ENCODE results near the gene RAD51B.
"Not testable (repeated sequence)": the region's sequence is repeated elsewhere in the genome, so short reads cannot be mapped to it uniquely, and the experiment has no call there.

Gene RAD51B

DNA sequence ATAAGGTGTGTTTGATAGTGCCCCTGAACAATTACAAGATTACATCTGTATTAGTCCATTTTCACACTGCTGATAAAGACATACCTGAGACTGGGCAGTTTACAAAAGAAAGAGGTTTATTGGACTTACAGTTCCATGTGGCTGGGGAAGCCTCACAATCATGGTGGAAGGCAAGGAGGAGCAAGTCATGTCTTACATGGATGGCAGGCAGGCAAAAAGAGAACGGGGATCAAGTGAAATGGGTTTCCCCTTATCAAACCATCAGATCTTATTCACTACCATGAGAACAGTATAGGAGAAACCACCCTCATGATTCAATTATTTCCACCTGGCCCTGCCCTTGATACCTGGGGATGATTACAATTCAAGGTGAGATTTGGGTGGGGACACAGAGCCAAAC lies 211.4 kb downstream of the RAD51B start:
- not testable (repeated sequence) for H3K27ac ChIP-seq (ENCODE audit: low read depth, low read length); H3K9ac ChIP-seq (ENCODE audit: low read length in 5 of 5); H3K36me3 ChIP-seq (ENCODE audit: control insufficient read depth in 5 of 5, insufficient read depth in 5 of 5, low read length in 5 of 5); H3K9me3 ChIP-seq (ENCODE audit: control insufficient read depth in 5 of 5, low read length in 5 of 5); H3K4me3 ChIP-seq (ENCODE audit: low read depth in 1 of 5, low read length in 5 of 5); H3K4me1 ChIP-seq (ENCODE audit: control insufficient read depth in 5 of 5, insufficient read depth in 5 of 5, low read length in 5 of 5); H3K27me3 ChIP-seq (ENCODE audit: control insufficient read depth in 5 of 5, insufficient read depth in 4 of 5, low read length in 5 of 5)

- Histone ChIP-seq H3K4me1 (ENCODE audit: control insufficient read depth in 5 of 5, insufficient read depth in 5 of 5, low read length in 5 of 5) (no peaks in the 10 kb centered on the region), H3K36me3 (ENCODE audit: control insufficient read depth in 5 of 5, insufficient read depth in 5 of 5, low read length in 5 of 5) (no peaks in the 10 kb centered on the region), H3K27ac (ENCODE audit: low read depth, low read length) (no peak overlapping the region), H3K9ac (ENCODE audit: low read length in 5 of 5) (no peak overlapping the region), H3K9me3 (ENCODE audit: control insufficient read depth in 5 of 5, low read length in 5 of 5) (peaks cover 0 to 8% (median 4%) of the 10 kb centered on the region in 5 donors), H3K27me3 (ENCODE audit: control insufficient read depth in 5 of 5, insufficient read depth in 4 of 5, low read length in 5 of 5) (no peaks in the 10 kb centered on the region), H3K4me3 (ENCODE audit: low read depth in 1 of 5, low read length in 5 of 5) (no peak overlapping the region)
Observed at GRCh38 chr14:68032154-68032553, 212.6 kb downstream of the RAD51B start.

- Histone ChIP-seq H3K4me1 (ENCODE audit: control insufficient read depth in 5 of 5, insufficient read depth in 5 of 5, low read length in 5 of 5) (no peaks in the 10 kb centered on the region), H3K27ac (ENCODE audit: low read depth, low read length) (no peak overlapping the region), H3K9ac (ENCODE audit: low read length in 5 of 5) (no peak overlapping the region), H3K36me3 (ENCODE audit: control insufficient read depth in 5 of 5, insufficient read depth in 5 of 5, low read length in 5 of 5) (no peaks in the 10 kb centered on the region), H3K27me3 (ENCODE audit: control insufficient read depth in 5 of 5, insufficient read depth in 4 of 5, low read length in 5 of 5) (no peaks in the 10 kb centered on the region), H3K4me3 (ENCODE audit: low read depth in 1 of 5, low read length in 5 of 5) (no peak overlapping the region), H3K9me3 (ENCODE audit: control insufficient read depth in 5 of 5, low read length in 5 of 5) (peaks cover 0 to 8% (median 4%) of the 10 kb centered on the region in 5 donors)
Observed at GRCh38 chr14:68033336-68033932, 213.9 kb downstream of the RAD51B start.

DNA sequence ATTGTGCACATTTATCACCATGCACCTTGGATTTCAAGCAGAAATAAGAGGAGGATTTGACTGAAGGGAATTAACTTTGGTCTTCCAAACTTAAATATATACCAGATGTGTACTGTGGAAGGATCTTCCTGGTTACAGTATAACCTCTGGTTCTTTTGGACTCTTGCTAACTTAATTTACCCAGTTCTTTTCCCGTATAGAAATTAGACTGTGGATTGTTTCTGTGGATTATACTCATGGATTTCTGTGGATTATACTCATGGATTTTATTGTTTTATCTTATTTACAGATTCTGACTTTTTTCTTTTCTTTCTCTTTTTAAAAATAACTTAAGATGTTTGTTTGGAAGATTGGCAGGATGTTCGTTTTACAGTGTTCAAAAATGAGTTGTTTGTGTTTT lies 215.3 kb downstream of the RAD51B start:
- no peak overlapping the region for H3K4me3 ChIP-seq (ENCODE audit: low read depth in 1 of 5, low read length in 5 of 5)
- H3K9me3 ChIP-seq (ENCODE audit: control insufficient read depth in 5 of 5, low read length in 5 of 5) = peaks cover 0 to 2% (median 1%) of the 10 kb centered on the region in 5 donors
- H3K36me3 ChIP-seq (ENCODE audit: control insufficient read depth in 5 of 5, insufficient read depth in 5 of 5, low read length in 5 of 5) = no peaks in the 10 kb centered on the region
- no peaks in the 10 kb centered on the region for H3K27me3 ChIP-seq (ENCODE audit: control insufficient read depth in 5 of 5, insufficient read depth in 4 of 5, low read length in 5 of 5)
- H3K27ac ChIP-seq (ENCODE audit: low read depth, low read length) = no peak overlapping the region
- no peaks in the 10 kb centered on the region for H3K4me1 ChIP-seq (ENCODE audit: control insufficient read depth in 5 of 5, insufficient read depth in 5 of 5, low read length in 5 of 5)
- no peak overlapping the region for H3K9ac ChIP-seq (ENCODE audit: low read length in 5 of 5)

DNA sequence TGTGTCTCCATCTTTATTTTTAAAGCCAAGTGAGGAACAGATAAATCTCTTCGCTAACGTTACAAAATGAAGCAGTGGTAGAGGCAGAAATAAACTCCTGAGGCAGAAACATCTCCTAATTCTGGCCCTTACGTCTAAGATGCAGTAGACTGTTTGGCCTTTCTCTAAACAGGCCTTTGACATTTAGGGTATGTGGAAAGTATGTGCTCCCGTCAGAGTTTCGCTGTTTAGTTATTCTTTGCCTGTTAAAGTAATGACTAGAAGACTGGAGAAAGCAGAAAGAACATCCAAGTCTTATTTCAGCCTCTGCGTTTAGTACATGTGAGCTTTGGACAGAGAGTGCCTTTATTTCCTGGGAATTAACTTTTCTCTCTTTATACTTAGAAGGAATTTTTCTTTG lies 216.6 kb downstream of the RAD51B start:
- Histone ChIP-seq H3K9me3 (ENCODE audit: control insufficient read depth in 5 of 5, low read length in 5 of 5) (no peaks in the 10 kb centered on the region), H3K27ac (ENCODE audit: low read depth, low read length) (no peak overlapping the region), H3K36me3 (ENCODE audit: control insufficient read depth in 5 of 5, insufficient read depth in 5 of 5, low read length in 5 of 5) (no peaks in the 10 kb centered on the region), H3K4me1 (ENCODE audit: control insufficient read depth in 5 of 5, insufficient read depth in 5 of 5, low read length in 5 of 5) (no peaks in the 10 kb centered on the region), H3K27me3 (ENCODE audit: control insufficient read depth in 5 of 5, insufficient read depth in 4 of 5, low read length in 5 of 5) (no peaks in the 10 kb centered on the region), H3K9ac (ENCODE audit: low read length in 5 of 5) (no peak overlapping the region), H3K4me3 (ENCODE audit: low read depth in 1 of 5, low read length in 5 of 5) (no peak overlapping the region)

GRCh38 chr14:68039593-68039992 lies 220.0 kb downstream of the RAD51B start:
- Histone ChIP-seq H3K4me1 (ENCODE audit: control insufficient read depth in 5 of 5, insufficient read depth in 5 of 5, low read length in 5 of 5) (peaks cover 0 to 6% (median 3%) of the 10 kb centered on the region in 5 donors), H3K27me3 (ENCODE audit: control insufficient read depth in 5 of 5, insufficient read depth in 4 of 5, low read length in 5 of 5) (no peaks in the 10 kb centered on the region), H3K4me3 (ENCODE audit: low read depth in 1 of 5, low read length in 5 of 5) (no peak overlapping the region), H3K27ac (ENCODE audit: low read depth, low read length) (no peak overlapping the region), H3K36me3 (ENCODE audit: control insufficient read depth in 5 of 5, insufficient read depth in 5 of 5, low read length in 5 of 5) (no peaks in the 10 kb centered on the region), H3K9ac (ENCODE audit: low read length in 5 of 5) (no peak overlapping the region), H3K9me3 (ENCODE audit: control insufficient read depth in 5 of 5, low read length in 5 of 5) (no peaks in the 10 kb centered on the region)

GRCh38 chr14:68040633-68041369 lies 221.2 kb downstream of the RAD51B start:
- Histone ChIP-seq H3K4me3 (ENCODE audit: low read depth in 1 of 5, low read length in 5 of 5) (no peak overlapping the region), H3K9ac (ENCODE audit: low read length in 5 of 5) (no peak overlapping the region), H3K27me3 (ENCODE audit: control insufficient read depth in 5 of 5, insufficient read depth in 4 of 5, low read length in 5 of 5) (no peaks in the 10 kb centered on the region), H3K27ac (ENCODE audit: low read depth, low read length) (no peak overlapping the region), H3K4me1 (ENCODE audit: control insufficient read depth in 5 of 5, insufficient read depth in 5 of 5, low read length in 5 of 5) (peaks cover 0 to 9% (median 3%) of the 10 kb centered on the region in 5 donors), H3K36me3 (ENCODE audit: control insufficient read depth in 5 of 5, insufficient read depth in 5 of 5, low read length in 5 of 5) (no peaks in the 10 kb centered on the region), H3K9me3 (ENCODE audit: control insufficient read depth in 5 of 5, low read length in 5 of 5) (no peaks in the 10 kb centered on the region)

DNA sequence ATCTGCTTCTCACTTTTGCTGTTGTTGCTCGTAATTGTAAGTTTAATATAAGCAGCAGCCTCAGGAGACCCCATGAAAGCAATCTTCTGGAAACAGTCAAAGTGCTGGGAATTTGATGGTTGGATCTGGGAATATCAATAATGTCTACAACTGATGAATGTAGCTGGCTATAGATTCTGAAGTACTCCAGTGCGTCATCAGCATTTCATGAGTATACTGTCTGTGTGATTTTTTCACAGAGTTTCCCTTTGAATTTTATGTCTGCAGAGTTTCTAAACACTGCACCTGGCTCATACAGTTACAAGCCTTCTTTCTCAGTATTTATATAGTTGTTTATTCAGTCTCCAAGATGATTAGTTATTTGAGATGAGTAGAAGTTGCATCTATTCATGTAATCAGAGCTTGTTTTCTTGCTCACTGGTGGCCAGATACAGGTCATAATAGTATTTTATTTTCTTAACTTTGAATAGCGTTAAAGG lies 222.3 kb downstream of the RAD51B start:
- Histone ChIP-seq H3K27ac (ENCODE audit: low read depth, low read length) (no peak overlapping the region), H3K36me3 (ENCODE audit: control insufficient read depth in 5 of 5, insufficient read depth in 5 of 5, low read length in 5 of 5) (no peaks in the 10 kb centered on the region), H3K9ac (ENCODE audit: low read length in 5 of 5) (no peak overlapping the region), H3K27me3 (ENCODE audit: control insufficient read depth in 5 of 5, insufficient read depth in 4 of 5, low read length in 5 of 5) (no peaks in the 10 kb centered on the region), H3K4me1 (ENCODE audit: control insufficient read depth in 5 of 5, insufficient read depth in 5 of 5, low read length in 5 of 5) (peaks cover 0 to 10% (median 3%) of the 10 kb centered on the region in 5 donors), H3K4me3 (ENCODE audit: low read depth in 1 of 5, low read length in 5 of 5) (no peak overlapping the region), H3K9me3 (ENCODE audit: control insufficient read depth in 5 of 5, low read length in 5 of 5) (no peaks in the 10 kb centered on the region)

DNA sequence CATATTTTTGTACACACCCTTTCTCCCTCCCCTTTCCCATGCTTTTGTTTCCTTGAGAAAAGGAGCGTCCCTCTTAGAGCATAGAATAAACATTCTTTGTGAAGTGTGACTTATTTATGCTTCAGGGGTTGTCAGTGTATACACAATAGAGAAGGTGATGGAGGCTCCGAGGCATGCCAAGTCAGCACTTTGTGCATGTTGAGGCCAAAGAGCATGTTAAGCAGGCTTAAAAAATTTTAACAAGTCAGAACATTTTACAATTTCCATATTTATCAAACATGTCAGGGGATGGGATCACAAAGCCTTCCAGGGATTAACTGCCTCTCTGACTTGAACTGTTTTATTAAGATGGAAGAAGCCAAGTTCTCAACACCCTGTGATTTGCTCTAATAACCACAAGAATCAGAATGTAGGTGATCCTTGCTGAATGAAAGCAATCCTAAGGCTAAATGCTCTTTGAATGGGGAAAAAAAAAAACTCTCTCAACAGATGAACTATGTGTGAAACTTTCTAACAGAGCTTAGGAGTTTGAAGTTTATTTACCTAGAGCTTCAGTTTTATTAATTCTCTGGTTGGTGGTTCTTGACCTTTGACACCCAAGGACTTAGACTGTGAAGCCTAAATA lies 223.1 kb downstream of the RAD51B start:
- Histone ChIP-seq H3K4me3 (ENCODE audit: low read depth in 1 of 5, low read length in 5 of 5) (no peak overlapping the region), H3K4me1 (ENCODE audit: control insufficient read depth in 5 of 5, insufficient read depth in 5 of 5, low read length in 5 of 5) (peaks cover 0 to 10% (median 3%) of the 10 kb centered on the region in 5 donors), H3K9me3 (ENCODE audit: control insufficient read depth in 5 of 5, low read length in 5 of 5) (no peaks in the 10 kb centered on the region), H3K36me3 (ENCODE audit: control insufficient read depth in 5 of 5, insufficient read depth in 5 of 5, low read length in 5 of 5) (no peaks in the 10 kb centered on the region), H3K27me3 (ENCODE audit: control insufficient read depth in 5 of 5, insufficient read depth in 4 of 5, low read length in 5 of 5) (no peaks in the 10 kb centered on the region), H3K9ac (ENCODE audit: low read length in 5 of 5) (no peak overlapping the region), H3K27ac (ENCODE audit: low read depth, low read length) (no peak overlapping the region)

DNA sequence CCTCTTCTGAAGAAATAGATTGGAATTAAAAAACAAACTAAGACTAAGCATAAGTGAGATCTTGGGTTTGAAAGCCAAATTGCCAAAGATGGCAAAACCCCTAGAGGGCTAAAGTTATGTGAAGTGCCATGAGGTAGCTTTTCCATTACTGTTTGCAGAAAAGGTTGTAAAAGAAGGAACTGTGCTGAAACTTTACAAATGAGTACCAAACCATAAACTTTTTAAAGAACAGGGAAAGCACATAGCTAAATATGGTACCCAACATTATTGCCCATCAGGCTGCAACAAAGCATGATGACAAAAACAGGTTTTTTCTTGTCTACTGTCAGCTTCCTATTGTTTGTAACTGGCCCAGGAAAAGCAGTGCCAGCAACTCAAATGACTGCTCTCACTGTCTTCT lies 224.2 kb downstream of the RAD51B start:
- no peaks in the 10 kb centered on the region for H3K36me3 ChIP-seq (ENCODE audit: control insufficient read depth in 5 of 5, insufficient read depth in 5 of 5, low read length in 5 of 5)
- no peak overlapping the region for H3K9ac ChIP-seq (ENCODE audit: low read length in 5 of 5)
- no peaks in the 10 kb centered on the region for H3K27me3 ChIP-seq (ENCODE audit: control insufficient read depth in 5 of 5, insufficient read depth in 4 of 5, low read length in 5 of 5)
- H3K4me3 ChIP-seq (ENCODE audit: low read depth in 1 of 5, low read length in 5 of 5) = no peak overlapping the region
- H3K9me3 ChIP-seq (ENCODE audit: control insufficient read depth in 5 of 5, low read length in 5 of 5) = no peaks in the 10 kb centered on the region
- peaks cover 0 to 10% (median 3%) of the 10 kb centered on the region in 5 donors for H3K4me1 ChIP-seq (ENCODE audit: control insufficient read depth in 5 of 5, insufficient read depth in 5 of 5, low read length in 5 of 5)
- H3K27ac ChIP-seq (ENCODE audit: low read depth, low read length) = no peak overlapping the region
